GM13977 (cell line): Measurements from ENCODE around the gene RNASE4.
A peak's percentile ranks its signal among the peaks of the same experiment; 100 is the strongest.

Source experiments
- DNase-seq: peaks from one replicate; pipeline ENCODE4 v3.0.0; 2012; ENCODE audit warnings: low spot score
- CTCF ChIP-seq: IDR thresholded peaks from 2 replicates; pipeline ENCODE4 v1.5.1; 2012; ENCODE audit warnings: mild to moderate bottlenecking, control low read depth; ENCODE audit not compliant: insufficient read depth; ENCODE audit errors: extremely low read depth, missing control alignments
- in situ Hi-C: fragments of 300-500 bp; cut with MboI; formaldehyde crosslinking; loops from one replicate; pipeline ENCODE4 v1.12.0; 2022; ENCODE audit warnings: low sequenced_read_pairs, low pct_unique_long_range_greater_than_20kb, mixed read lengths, inconsistent platforms; ENCODE audit not compliant: unreplicated experiment

The RNASE4 gene

GRCh38 chr14:20688167-20688839, 3.9 kb downstream of the RNASE4 start, which contains the start of gene ANG:
Gene ANG, plus strand, starts transcription at chr14:20688764. Its CDS starts 4,801 bp downstream, at chr14:20693565.
- TF ChIP-seq CTCF, result no peak
- in situ Hi-C loops, result loop anchor here (5.0 kb wide), 1 partner anchor 76 kb away; no protein-coding TSS in a partner anchor
- no peak for DNase-seq

GRCh38 chr14:20690848-20691640, 6.7 kb downstream of the RNASE4 start:
- in situ Hi-C loops, result loop anchor here (5.0 kb wide), 1 partner anchor 166 kb away; no protein-coding TSS in a partner anchor
- DNase-seq, result peak; percentile 72

GRCh38 chr14:20692116-20692751, 7.9 kb downstream of the RNASE4 start:
- TF ChIP-seq CTCF, result no peak
- no peak for DNase-seq
- in situ Hi-C loops, result loop anchor here (5.0 kb wide), 1 partner anchor 165 kb away; no protein-coding TSS in a partner anchor

More at GRCh38 chr14:20690848-20691640, 6.7 kb downstream of the RNASE4 start:
- TF ChIP-seq CTCF, result peak; percentile 84

- DNase-seq, result no peak
- in situ Hi-C loops, result no loop called here
- no peak for TF ChIP-seq CTCF
Measured at GRCh38 chr14:20696764-20697163, 12.4 kb downstream of the RNASE4 start.

- in situ Hi-C loops, result no loop called here
Measured at GRCh38 chr14:20697273-20698017, 13.1 kb downstream of the RNASE4 start.

More at GRCh38 chr14:20697273-20698017, 13.1 kb downstream of the RNASE4 start:
- TF ChIP-seq CTCF, result peak; percentile 79
- peak; percentile 65 for DNase-seq
